ENCODE data around the gene KCNH1.

DNA sequence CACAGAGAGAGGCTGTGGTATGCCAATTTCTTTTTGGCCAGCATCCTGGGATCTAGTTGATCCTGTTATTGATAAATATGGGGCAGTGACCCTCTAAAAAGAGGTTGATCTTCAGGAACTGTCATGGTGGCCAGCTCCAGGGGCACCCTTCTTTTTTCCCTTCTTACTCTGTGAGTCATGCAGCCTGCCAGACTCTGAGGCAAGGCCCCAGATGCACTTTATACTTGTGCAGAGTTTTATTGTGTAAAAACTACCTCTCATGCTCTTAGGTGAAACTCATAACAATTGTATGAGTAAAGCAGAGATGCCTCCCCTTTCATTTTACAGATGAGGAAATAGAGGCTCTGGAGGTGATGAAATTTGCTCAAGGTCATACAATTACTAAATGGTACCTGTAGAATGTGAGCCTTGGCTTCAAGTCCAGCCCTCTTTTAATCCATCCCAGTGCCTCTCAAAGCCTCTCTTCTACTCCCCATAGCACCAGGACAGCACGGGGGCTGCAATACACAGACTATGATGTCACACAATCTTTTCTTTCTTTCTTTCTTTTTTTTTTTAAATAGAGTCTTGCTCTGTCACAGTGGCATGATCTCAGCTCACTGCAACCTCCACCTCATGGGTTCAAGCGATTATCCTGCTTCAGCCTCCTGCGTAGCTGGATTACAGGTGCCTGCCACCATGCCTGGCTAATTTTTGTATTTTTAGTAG, 387.8 kb downstream of the KCNH1 start:
- TF ChIP-seq GATAD2B (IDR thresholded peaks at IDR 0.05; ENCODE audit: borderline replicate concordance), result no peak
- TF ChIP-seq ZNF324 (CRISPR knock-in tag; IDR thresholded peaks at IDR 0.05), result no peak
- TF ChIP-seq RAD21 (CRISPR knock-in tag; conservative IDR thresholded peaks at IDR 0.05 in 1 of 2, IDR thresholded peaks at IDR 0.05 in 1 of 2), result no peak
- TF ChIP-seq AFF1 (IDR thresholded peaks at IDR 0.05; ENCODE audit: low read depth in 1 of 2, partially characterized antibody in 2 of 2), result no peak
- TF ChIP-seq TAF1 (IDR thresholded peaks at IDR 0.05; ENCODE audit: control insufficient read depth, extremely low read depth, insufficient read depth, low read length, severe bottlenecking), result no peak
